NB4 (cell line): ENCODE data around the gene PRKAA1.
A peak's percentile ranks its signal among the peaks of the same experiment; 100 is the strongest.
"Not testable (repeated sequence)": the region's sequence is repeated elsewhere in the genome, so short reads cannot be mapped to it uniquely, and the experiment has no call there.

Experiments used
- DNase-seq: peaks from one replicate; pipeline ENCODE4 v3.0.0; 2010; ENCODE audit warnings: low read depth
- H3K4me3 ChIP-seq: one replicate; pipeline ENCODE4 v1.5.1; 2011; ENCODE audit warnings: mild to moderate bottlenecking, low read depth, low read length, moderate library complexity
- MYC ChIP-seq: IDR thresholded peaks from 2 replicates; pipeline ENCODE4 v1.6.1; 2011; ENCODE audit warnings: low read depth, low read length
- POLR2A ChIP-seq: IDR thresholded peaks from 2 replicates; pipeline ENCODE4 v1.6.1; 2011; ENCODE audit warnings: mild to moderate bottlenecking; ENCODE audit not compliant: insufficient read length; ENCODE audit errors: extremely low read depth
- TF ChIP-seq, protein P1 (sequence below): IDR thresholded peaks from 2 replicates; pipeline ENCODE4 v1.6.1; 2011; ENCODE audit warnings: low read depth, low read length
- TF ChIP-seq, protein P2 (sequence below): IDR thresholded peaks from one replicate; pipeline ENCODE4 v1.5.1; 2012; ENCODE audit warnings: low read depth, low read length

Gene PRKAA1

DNA sequence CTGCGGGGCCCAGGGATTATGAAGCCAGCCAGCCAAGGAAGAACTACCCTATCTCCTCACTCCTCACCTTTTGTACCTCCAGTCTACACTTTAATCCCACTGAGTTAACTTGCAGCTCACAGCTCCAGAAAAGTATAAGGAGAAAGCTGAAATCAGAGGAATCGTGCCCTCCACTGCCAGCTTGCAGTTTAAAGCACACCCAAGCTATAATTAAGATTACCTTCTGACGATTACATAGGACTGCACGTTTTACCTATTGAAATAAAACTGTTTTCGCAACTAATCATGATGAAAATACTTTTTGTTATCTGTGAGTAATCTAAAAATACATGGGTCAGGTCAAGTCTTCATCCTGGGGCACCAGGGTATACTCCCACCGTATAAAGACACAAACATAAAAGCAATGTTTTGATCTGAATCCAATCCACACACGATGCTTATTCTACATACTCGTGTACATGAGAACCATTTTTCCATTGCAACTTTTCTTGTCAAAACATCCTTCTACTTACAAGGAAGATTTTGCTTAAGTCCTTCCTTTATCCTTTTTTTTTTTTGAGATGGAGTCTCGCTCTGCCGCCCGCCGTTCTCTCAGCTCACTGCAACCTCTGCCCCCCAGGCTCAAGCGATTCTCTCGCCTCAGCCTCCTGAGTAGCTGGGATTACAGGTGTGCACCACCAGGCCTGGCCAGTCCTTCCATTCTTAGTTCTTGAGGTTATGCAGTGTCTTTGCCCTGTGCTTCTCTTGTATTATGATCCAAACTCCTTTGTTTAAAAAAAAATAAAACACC, 29.2 kb upstream of the PRKAA1 start:
- DNase-seq: no peak

DNA sequence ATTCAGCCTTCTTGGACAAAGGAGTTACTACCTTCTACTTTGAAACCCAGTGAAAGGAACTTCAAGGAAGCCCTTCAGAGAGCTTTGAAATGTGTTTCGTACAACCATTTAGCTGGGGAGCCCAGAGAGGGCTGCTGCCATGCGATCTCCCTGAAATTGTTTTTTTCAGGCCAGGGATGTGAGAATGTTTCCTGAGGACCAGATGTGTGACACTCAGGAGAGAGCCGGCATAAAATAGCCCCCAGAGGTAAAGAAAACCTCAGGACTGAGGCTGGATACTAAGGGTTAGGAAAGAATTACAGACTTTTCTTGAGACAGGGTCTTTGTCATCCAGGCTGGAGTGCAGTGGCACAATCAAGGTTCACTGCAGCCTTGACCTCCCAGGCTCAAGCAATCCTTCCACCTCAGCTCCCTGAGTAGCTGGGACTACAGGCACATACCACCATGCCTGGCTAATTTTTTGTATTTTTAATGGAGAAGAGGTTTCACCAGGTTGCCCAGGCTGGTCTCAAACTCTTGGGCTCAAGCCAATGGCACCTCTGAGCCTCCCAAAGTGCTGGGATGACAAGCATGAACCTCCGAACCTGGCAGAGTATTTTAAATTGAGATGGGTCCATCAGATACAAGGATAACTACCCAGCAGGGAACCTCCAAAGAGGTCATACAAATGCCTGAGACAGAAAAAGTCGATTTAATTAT, 28.5 kb upstream of the PRKAA1 start:
- TF ChIP-seq MYC (no peak), POLR2A (peak; percentile 17)
- no peak for DNase-seq

More for the DNA sequence above, 29.2 kb upstream of the PRKAA1 start:
- no peak overlapping the region for H3K4me3 ChIP-seq
- TF ChIP-seq, protein P1, sequence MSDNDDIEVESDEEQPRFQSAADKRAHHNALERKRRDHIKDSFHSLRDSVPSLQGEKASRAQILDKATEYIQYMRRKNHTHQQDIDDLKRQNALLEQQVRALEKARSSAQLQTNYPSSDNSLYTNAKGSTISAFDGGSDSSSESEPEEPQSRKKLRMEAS: no peak
- TF ChIP-seq, protein P2, sequence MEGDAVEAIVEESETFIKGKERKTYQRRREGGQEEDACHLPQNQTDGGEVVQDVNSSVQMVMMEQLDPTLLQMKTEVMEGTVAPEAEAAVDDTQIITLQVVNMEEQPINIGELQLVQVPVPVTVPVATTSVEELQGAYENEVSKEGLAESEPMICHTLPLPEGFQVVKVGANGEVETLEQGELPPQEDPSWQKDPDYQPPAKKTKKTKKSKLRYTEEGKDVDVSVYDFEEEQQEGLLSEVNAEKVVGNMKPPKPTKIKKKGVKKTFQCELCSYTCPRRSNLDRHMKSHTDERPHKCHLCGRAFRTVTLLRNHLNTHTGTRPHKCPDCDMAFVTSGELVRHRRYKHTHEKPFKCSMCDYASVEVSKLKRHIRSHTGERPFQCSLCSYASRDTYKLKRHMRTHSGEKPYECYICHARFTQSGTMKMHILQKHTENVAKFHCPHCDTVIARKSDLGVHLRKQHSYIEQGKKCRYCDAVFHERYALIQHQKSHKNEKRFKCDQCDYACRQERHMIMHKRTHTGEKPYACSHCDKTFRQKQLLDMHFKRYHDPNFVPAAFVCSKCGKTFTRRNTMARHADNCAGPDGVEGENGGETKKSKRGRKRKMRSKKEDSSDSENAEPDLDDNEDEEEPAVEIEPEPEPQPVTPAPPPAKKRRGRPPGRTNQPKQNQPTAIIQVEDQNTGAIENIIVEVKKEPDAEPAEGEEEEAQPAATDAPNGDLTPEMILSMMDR: no peak
- no peak for TF ChIP-seq POLR2A
- TF ChIP-seq MYC: no peak

GRCh38 chr5:40825461-40826043, 27.4 kb upstream of the PRKAA1 start:
- peak; percentile 53 for DNase-seq
- peak; percentile 38 for TF ChIP-seq POLR2A
- H3K4me3 ChIP-seq: not testable (repeated sequence)

More for the DNA sequence above, 28.5 kb upstream of the PRKAA1 start:
- H3K4me3 ChIP-seq: no peak overlapping the region

GRCh38 chr5:40823459-40823858, 25.3 kb upstream of the PRKAA1 start:
- no peak for TF ChIP-seq MYC
- TF ChIP-seq, protein P2: no peak
- no peak for TF ChIP-seq POLR2A
- TF ChIP-seq, protein P1: no peak
- DNase-seq: no peak
- H3K4me3 ChIP-seq: no peak overlapping the region

DNA sequence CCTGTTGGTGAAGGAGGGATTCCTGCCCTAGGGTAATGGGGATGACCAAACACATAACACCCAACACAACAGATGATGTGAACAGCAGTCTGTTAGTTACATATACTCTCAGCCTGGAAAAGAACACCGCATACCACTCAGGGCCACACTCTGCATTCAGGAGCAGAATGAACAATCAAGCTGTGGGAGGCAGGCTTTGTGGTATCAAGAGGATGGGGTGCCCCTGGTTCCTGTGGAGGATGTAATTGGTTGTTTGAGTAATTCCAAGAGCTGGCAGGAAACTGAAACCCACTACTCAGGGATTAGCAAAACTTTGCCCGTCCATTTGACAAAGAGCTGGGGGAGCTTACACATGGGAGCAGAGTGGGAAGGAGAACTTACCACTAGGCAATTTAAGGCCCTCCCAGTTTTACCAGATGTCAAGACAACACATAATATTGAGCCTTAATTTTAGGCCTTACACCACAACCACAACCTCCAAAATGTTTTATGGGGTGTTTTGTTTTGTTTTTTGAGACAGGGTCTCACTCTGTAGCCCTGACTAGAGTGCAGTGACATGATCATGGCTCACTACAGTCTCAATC, 15.6 kb upstream of the PRKAA1 start:
- DNase-seq: peak; percentile 71
- no peak overlapping the region for H3K4me3 ChIP-seq
- TF ChIP-seq, protein P2: no peak
- 0 out of 2 replicates have a peak, but pooled peaks have one; percentile 10 for TF ChIP-seq MYC

GRCh38 chr5:40812125-40812524, 14.0 kb upstream of the PRKAA1 start:
- no peak overlapping the region for H3K4me3 ChIP-seq
- TF ChIP-seq, protein P2: no peak
- TF ChIP-seq, protein P1: no peak
- TF ChIP-seq POLR2A (no peak), MYC (no peak)

More at GRCh38 chr5:40812125-40812524, 14.0 kb upstream of the PRKAA1 start:
- no peak for DNase-seq
